Measurements from ENCODE around the gene HLX. TPM values are rescaled to one million over a fixed set of nuclear protein-coding genes. Genes with fewer than 3 reads are reported as not detected.

The HLX gene
- total RNA-seq, 2 experiments from 2014 or later, result 0.27 to 0.39 TPM

DNA sequence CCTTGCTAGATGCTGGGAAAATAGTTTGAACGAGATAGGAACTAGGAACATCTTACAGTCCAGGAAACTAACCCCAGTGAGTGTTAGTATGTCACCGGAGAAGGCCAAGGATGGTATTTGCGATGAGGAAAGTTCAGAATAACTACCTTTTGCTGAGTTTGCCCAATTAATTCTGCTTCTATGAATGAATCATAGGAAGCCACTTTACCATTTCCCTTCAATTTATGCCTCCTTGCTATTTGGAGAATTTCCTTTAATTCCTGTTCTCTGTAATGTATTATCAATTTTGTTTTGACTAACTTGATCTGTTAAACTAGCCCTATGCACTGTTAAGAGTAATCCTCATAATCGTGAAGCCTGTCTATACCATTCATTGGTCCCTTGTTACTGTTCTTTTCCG lies 40.7 kb upstream of the HLX start:
- no peak overlapping the region for H3K4me3 Mint-ChIP-seq
- Histone ChIP-seq H3K36me3 (ENCODE audit: insufficient read depth, low read length) (no peaks in the 10 kb centered on the region), H3K4me3 (ENCODE audit: low read length) (no peak overlapping the region), H3K9me3 (ENCODE audit: control insufficient read depth in 1 of 2, insufficient read depth in 1 of 2, low read length in 2 of 2) (no peaks in the 10 kb centered on the region), H3K27me3 (ENCODE audit: control insufficient read depth in 1 of 2, insufficient read depth in 2 of 2, low read length in 2 of 2) (no peaks in the 10 kb centered on the region), H3K4me1 (ENCODE audit: insufficient read depth, low read length) (no peaks in the 10 kb centered on the region), H3K27ac (ENCODE audit: low read depth in 1 of 2, low read length in 2 of 2) (no peak overlapping the region)
- no peak overlapping the region for H3K27ac Mint-ChIP-seq
- ChIA-PET CTCF (no interaction called here), POLR2A (no interaction called here)
- no peak for DNase-seq
- H3K27me3 Mint-ChIP-seq, result peaks cover 10% of the 10 kb centered on the region
- H3K9me3 Mint-ChIP-seq, result no peaks in the 10 kb centered on the region
- TF ChIP-seq, protein P1, sequence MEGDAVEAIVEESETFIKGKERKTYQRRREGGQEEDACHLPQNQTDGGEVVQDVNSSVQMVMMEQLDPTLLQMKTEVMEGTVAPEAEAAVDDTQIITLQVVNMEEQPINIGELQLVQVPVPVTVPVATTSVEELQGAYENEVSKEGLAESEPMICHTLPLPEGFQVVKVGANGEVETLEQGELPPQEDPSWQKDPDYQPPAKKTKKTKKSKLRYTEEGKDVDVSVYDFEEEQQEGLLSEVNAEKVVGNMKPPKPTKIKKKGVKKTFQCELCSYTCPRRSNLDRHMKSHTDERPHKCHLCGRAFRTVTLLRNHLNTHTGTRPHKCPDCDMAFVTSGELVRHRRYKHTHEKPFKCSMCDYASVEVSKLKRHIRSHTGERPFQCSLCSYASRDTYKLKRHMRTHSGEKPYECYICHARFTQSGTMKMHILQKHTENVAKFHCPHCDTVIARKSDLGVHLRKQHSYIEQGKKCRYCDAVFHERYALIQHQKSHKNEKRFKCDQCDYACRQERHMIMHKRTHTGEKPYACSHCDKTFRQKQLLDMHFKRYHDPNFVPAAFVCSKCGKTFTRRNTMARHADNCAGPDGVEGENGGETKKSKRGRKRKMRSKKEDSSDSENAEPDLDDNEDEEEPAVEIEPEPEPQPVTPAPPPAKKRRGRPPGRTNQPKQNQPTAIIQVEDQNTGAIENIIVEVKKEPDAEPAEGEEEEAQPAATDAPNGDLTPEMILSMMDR (IDR thresholded peaks at IDR 0.05), result no peak
- no peak for ATAC-seq (ENCODE audit: poor library complexity)
- no peaks in the 10 kb centered on the region for H3K4me1 Mint-ChIP-seq (ENCODE audit: low read depth)
- H3K36me3 Mint-ChIP-seq (ENCODE audit: low read depth), result no peaks in the 10 kb centered on the region
- intact Hi-C loops (cut with DNase I, micrococcal nuclease), result no loop called here

DNA sequence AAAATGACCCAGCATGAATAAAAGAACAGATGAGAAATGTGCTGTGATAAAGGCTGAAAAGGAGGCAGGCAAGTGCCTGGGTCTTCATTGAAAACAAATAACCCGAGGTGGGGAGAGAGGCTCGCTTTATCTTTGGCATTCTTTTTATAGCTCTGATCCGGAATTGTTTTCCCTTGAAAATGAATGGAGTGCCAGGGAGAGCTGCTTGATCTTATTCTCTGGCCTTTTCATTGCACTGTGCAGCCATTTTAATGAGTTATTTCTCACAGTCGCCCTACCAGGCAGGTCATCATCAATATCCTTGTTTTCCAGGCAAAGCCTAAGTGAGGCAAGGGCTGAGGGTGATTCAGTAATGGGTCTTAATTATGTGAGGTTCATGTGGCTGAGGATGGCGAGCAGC lies 39.8 kb upstream of the HLX start:
- H3K27ac ChIP-seq (ENCODE audit: low read depth in 1 of 2, low read length in 2 of 2), result no peak overlapping the region
- H3K36me3 ChIP-seq (ENCODE audit: insufficient read depth, low read length), result no peaks in the 10 kb centered on the region
- CTCF ChIA-PET, result no interaction called here
- no peaks in the 10 kb centered on the region for H3K9me3 Mint-ChIP-seq
- H3K27ac Mint-ChIP-seq, result no peak overlapping the region
- TF ChIP-seq, protein P1 (IDR thresholded peaks at IDR 0.05), result no peak
- H3K4me3 ChIP-seq (ENCODE audit: low read length), result no peak overlapping the region
- peaks cover 11% of the 10 kb centered on the region for H3K27me3 Mint-ChIP-seq
- no peak for ATAC-seq (ENCODE audit: poor library complexity)
- no peaks in the 10 kb centered on the region for H3K36me3 Mint-ChIP-seq (ENCODE audit: low read depth)
- no peaks in the 10 kb centered on the region for H3K4me1 ChIP-seq (ENCODE audit: insufficient read depth, low read length)
- no peak for DNase-seq
- no peaks in the 10 kb centered on the region for H3K4me1 Mint-ChIP-seq (ENCODE audit: low read depth)
- intact Hi-C loops (cut with DNase I, micrococcal nuclease), result no loop called here
- H3K9me3 ChIP-seq (ENCODE audit: control insufficient read depth in 1 of 2, insufficient read depth in 1 of 2, low read length in 2 of 2), result no peaks in the 10 kb centered on the region
- H3K4me3 Mint-ChIP-seq, result no peak overlapping the region
- POLR2A ChIA-PET, result no interaction called here
- H3K27me3 ChIP-seq (ENCODE audit: control insufficient read depth in 1 of 2, insufficient read depth in 2 of 2, low read length in 2 of 2), result no peaks in the 10 kb centered on the region

DNA sequence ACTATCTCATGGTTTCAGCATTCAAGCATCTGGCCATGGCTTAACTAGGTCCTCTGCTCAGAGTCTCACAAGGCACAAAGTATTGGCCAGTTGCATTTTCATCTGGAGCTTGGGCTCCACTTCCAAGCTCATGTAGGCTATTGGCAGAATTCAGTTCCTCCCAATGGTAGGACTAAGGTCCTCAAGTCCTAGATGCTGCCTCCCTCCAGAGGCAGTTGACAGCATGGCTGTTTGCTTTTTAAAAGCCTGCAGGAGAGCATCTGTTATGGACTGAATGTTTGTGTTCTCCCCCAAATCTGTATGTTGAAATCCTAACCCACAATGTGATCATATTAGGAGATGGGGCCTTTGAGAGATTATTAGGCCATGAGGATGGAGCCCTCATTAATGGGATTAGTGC lies 38.0 kb upstream of the HLX start:
- Mint-ChIP-seq H3K9me3 (no peaks in the 10 kb centered on the region), H3K27me3 (peaks cover 14% of the 10 kb centered on the region), H3K4me1 (ENCODE audit: low read depth) (no peaks in the 10 kb centered on the region), H3K4me3 (no peak overlapping the region), H3K27ac (no peak overlapping the region), H3K36me3 (ENCODE audit: low read depth) (no peaks in the 10 kb centered on the region)
- Histone ChIP-seq H3K27ac (ENCODE audit: low read depth in 1 of 2, low read length in 2 of 2) (no peak overlapping the region), H3K4me3 (ENCODE audit: low read length) (no peak overlapping the region), H3K4me1 (ENCODE audit: insufficient read depth, low read length) (no peaks in the 10 kb centered on the region), H3K36me3 (ENCODE audit: insufficient read depth, low read length) (no peaks in the 10 kb centered on the region), H3K9me3 (ENCODE audit: control insufficient read depth in 1 of 2, insufficient read depth in 1 of 2, low read length in 2 of 2) (no peaks in the 10 kb centered on the region), H3K27me3 (ENCODE audit: control insufficient read depth in 1 of 2, insufficient read depth in 2 of 2, low read length in 2 of 2) (no peaks in the 10 kb centered on the region)
- ATAC-seq (ENCODE audit: poor library complexity) (no peak), DNase-seq (no peak)
- intact Hi-C loops (cut with DNase I, micrococcal nuclease), result no loop called here
- POLR2A ChIA-PET, result no interaction called here
- TF ChIP-seq, protein P1 (IDR thresholded peaks at IDR 0.05), result no peak
- CTCF ChIA-PET, result no interaction called here
